NCI-H1048 (cell line): ENCODE measurements around the gene TBCK.
"Not testable (repeated sequence)": the region's sequence is repeated elsewhere in the genome, so short reads cannot be mapped to it uniquely, and the experiment has no call there.

Experiments used
- DNase-seq: peaks from one replicate; lab custom pipeline; 2025; lab: John Stamatoyannopoulos, UW

Gene TBCK

GRCh38 chr4:106315968-106316772 lies at the start of gene TBCK, which contains the start of gene AIMP1:
Gene TBCK (minus strand): TSS chr4:106316209. CDS start chr4:106308960, 7,249 bp downstream.
Gene AIMP1 (plus strand): TSS chr4:106316550. CDS start chr4:106325010, 8,460 bp downstream.
- peak; percentile 73 for DNase-seq

DNA sequence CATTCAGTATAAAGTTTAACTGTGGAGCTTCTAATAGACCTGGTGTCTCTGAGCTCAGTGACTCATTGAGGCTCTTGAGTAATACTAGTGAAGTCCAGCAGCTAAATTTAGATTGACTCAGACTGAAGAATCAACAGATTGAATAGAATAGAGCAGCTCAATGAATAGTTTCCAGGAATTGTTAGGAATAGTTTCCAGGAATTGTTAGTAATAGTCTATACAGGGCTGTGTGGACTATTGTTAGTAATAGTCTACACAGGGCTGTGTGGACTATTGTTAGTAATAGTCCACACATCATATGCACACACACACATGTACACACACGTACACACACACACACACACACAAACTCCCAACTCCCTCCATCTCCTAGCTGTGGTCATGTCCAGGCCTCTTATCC lies 49.6 kb upstream of the TBCK start:
- DNase-seq: no peak

DNA sequence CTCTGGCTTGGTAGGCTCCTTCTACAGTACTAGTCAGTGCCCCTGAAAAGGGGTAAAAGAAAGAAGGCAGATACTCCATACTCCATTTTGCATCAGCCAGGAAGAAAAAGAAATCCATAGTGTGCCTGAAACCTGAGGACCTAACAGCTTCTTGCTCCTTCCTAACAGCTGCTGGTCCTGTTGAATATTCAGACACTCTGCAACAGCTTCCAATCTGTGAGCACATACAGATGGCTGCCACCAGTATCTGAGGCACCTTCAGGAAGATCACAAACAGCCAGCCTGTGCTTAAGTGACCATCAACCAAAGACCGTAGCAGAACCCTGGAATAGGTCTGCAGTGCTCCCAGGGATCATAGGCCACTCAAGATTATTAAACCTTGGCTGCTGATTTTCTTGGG lies 48.3 kb upstream of the TBCK start:
- no peak for DNase-seq

DNA sequence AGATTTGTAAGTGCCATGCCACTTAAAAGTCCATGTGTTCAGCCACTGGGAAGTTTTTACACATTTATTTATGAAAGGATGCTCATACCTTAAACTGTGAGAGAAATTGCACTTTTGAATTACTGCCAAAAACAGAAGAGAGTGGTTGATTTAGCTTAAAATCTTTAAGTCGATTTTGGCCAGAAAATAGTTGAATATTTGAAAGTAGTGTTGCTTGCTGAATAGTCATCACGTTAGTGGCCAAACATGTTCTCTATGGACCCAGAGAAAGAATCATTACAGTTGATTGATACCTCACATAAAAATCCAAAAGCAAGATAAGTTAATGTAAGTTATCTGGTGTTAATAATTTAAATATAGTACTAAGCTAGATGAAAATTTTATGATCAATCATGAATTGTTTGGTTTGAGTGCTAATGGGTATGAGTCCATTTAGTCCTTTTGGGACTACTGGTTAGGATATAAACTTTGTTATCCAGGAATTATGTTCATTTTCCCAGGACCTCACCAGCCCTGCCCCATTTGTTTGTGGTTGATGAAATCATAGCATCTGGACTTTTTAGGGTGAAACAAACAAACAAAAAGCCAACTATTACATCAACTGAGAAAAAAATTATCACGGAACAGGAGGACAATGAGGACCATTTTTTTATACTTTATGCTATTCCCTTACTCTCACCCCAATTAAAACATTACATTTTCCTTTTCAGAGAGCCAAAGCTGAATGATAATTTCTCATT lies 46.2 kb upstream of the TBCK start:
- DNase-seq: no peak

DNA sequence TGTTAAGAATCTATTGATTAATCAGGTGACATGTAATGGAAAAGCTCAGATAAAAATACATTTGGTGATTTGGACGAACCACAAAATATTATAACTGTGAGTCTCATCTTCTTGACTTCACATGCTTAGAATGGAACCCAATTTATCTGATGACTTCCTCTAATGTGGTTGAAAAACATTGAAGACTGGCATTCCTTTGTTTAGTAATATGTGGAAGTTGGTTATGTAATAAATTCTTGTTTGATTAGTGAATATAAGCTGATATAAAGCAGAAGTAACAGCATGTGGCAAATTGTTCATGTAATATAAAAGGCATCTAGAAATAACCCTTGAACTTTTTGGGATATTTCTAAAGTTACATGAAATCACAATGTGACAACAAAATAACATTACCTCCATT lies 42.9 kb upstream of the TBCK start:
- DNase-seq: no peak

- DNase-seq: no peak
These were observed 39.2 kb upstream of the TBCK start for GRCh38 chr4:106355193-106355592.

GRCh38 chr4:106353786-106354185 lies 37.8 kb upstream of the TBCK start:
- no peak for DNase-seq

GRCh38 chr4:106351016-106351415 lies 35.0 kb upstream of the TBCK start:
- DNase-seq: no peak

GRCh38 chr4:106347167-106347566 lies 31.2 kb upstream of the TBCK start:
- DNase-seq: no peak

GRCh38 chr4:106344647-106344970 lies 28.6 kb upstream of the TBCK start:
- DNase-seq: no peak

DNA sequence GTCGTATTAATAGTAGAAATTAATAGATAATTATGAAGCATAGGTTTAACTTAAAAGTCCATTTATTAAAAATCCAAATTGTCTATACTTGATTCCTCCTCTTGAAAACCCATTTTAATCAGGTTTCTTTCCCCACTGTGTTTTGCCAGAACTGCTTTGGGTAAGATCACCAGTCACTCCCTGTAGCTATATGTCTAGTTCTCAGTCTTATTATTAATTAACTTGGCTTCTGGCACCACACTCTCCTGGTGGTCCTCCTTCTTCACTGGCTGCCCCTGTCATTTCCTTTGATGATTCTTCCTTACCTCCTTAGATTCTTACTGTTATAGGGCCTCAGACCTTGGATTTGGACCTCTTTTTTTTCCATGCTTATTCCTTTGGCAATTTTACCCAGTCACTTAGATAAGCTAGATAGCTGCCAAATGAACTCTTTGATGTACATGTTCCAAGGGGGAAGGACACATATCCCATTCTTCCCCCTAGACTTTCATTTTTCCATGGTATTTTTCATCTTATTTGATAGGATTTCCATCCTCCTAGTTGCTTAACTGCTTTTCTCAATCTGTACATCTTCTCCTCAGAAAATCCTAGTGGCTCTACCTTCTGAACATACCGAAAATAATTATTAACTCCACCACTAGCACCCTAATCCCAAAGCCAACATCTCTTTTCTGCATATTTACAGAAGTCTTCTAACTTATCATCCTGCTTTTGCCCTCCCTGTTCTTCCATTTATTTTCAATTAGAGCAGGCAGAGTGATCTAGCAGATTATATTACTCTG lies 28.0 kb upstream of the TBCK start:
- DNase-seq: no peak

DNA sequence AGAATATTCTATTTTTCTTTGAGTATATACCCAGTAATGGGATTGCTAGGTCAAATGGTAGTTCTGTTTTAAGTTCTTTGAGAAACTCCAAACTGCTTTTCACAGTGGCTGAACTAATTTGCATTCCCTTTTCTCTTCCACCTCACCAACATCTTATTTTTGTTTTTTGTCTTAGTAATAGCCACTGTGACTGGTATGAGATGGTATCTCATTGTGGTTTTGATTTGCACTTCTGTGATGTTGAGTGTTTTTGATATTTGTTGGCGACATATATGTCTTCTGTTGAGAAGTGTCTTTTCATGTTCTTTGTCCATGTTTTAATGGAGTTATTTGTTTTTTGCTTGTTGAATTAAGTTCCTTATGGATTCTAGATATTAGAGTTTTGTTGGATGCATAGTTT lies 24.8 kb upstream of the TBCK start:
- DNase-seq: no peak

DNA sequence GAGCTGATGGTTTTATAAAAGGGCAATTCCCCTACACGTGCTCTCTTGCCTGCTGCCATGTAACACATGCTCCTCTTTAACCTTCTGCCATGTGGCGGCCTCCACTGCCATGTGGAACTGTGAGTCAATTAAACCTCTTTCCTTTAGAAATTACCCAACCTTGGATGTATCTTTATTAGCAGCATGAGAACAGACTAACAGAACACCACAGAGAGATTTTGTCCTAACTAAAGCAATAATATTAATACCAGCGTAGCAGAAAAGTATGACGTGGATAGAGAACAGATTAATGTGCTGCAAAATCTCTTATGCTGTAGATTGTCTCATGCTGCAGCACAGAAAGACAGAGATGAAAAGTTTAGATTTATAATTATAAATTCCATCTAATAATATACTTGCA lies 23.4 kb upstream of the TBCK start:
- no peak for DNase-seq

GRCh38 chr4:106338671-106339070 lies 22.7 kb upstream of the TBCK start:
- DNase-seq: no peak

DNA sequence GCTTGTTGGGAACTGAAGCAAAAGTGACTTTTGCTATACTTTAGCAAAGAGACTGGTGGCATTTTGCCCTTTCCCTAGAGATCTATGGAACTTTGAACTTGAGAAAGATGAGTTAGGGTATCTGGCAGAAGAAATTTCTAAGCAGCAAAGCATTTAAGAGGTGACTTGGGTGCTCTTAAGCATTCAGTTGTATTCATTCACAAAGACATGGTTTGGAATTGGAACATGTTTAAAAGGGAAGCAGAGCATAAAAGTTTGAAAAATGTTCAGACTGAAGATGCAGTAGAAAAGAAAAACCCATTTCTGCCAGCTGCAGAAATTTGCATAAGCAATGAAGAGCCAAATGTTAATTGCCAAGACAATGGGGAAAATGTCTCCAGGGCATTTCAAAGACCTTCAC lies 21.9 kb upstream of the TBCK start:
- no peak for DNase-seq

GRCh38 chr4:106336618-106337017 lies 20.6 kb upstream of the TBCK start:
- DNase-seq: no peak

- no peak for DNase-seq
These were observed 18.9 kb upstream of the TBCK start for GRCh38 chr4:106334741-106335470.

DNA sequence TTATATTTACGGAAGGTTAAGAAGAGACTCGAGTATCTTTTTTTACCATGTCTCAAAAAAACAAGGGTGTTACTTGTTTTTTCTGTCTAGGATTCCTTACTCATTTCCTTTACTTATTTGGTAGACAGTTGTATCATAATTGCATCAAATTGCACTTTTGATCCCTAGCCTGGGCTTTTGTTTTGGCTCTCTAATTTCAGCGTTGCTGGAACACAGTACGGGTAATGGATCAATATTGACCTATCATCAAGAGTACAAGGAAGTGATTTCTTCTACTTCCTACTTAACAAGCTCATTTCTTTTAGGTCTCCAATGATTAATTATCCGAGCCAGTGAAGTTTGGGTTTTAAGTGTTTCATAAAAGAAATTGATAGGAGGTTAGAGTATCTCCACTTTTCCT lies 17.2 kb upstream of the TBCK start:
- no peak for DNase-seq

DNA sequence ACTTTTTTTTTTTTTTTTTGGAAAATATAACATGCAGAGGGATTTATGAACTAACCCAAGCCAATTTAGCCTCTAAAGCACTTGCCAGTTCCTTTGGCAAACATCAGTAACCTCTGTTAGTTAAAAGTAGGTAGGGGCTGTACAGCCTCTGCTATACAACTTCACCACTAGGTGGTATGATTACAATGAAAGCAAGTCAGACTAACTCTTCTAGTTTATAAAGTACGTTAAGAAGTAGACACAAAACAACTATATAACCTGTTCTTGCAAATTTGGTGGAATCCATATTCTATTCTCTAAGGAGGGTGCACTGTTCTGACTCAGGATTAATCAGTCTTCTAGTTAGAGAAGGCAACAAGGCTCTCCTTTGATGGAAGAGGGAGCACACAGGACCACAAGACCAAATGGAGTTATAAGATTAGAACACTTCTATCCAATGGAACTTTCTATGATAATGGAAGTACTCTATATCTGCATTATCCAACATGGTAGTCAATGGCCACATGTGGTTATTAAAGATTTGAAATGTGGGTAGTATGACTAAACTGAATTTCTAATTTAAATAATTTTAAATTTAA lies 13.1 kb upstream of the TBCK start:
- DNase-seq: no peak

- DNase-seq: no peak
These were observed 9.8 kb upstream of the TBCK start for GRCh38 chr4:106325800-106326199.

DNA sequence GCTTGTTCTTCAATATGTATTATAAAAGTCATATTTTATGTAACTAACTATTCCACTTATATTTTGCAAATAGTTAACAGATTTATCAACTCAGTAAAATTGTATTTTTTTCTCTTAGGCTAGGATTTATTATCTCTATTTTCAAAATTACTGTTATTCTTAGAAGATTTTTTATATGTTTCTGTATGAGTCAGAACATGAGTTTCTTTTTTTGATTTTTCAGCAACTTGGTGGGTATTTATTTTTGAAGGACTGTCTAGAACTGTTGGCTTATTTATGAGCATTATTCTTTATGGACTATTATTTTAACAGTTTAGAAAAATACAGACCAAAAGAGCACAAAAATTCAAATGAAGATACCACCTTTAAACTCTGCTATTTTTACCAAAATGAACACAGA lies 7.1 kb upstream of the TBCK start:
- DNase-seq: no peak

DNA sequence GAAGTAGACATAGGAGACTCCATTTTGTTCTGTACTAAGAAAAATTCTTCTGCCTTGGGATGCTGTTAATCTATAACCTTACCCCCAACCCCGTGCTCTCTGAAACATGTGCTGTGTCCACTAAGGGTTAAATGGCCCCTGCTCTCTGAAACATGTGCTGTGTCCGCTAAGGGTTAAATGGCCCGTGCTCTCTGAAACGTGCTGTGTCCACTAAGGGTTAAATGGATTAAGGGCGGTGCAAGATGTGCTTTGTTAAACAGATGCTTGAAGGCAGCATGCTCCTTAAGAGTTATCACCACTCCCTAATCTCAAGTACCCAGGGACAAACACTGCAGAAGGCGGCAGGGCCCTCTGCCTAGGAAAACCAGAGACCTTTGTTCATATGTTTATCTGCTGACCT lies 5.8 kb upstream of the TBCK start:
- not testable (repeated sequence) for DNase-seq
